ENCODE measurements around the gene RPL38. TPM values are rescaled to one million over a fixed set of nuclear protein-coding genes. Genes with fewer than 3 reads are reported as not detected.

Gene RPL38
- total RNA-seq, 4 donors from 2014 or later: 224 to 564 (median 403) TPM

DNA sequence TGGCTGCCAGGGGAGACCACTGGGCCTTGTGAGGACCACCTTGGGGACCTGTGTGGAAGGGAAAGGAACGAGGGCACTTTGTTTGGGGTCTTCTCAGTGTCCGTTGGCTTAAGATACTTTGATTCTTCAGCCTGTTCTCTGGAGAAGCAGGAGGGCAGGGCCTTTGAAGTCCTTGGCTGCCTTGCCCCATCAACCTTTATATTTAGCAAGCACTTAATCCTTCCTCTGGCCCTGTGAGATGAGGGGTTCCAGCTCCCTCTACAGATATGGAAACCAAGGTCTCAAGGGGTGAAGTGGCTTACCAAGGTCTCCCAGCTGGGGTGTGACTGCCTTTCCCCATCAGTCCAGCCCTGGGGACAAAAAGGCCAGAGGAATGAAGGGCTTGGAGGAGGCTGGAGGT, 38.4 kb downstream of the RPL38 start:
- Histone ChIP-seq H3K4me1 (peaks cover 0 to 28% (median 5%) of the 10 kb centered on the region in 3 donors), H3K9me3 (no peaks in the 10 kb centered on the region), H3K4me3 (no peak overlapping the region), H3K27me3 (no peaks in the 10 kb centered on the region), H3K36me3 (peaks cover 0 to 8% (median 0%) of the 10 kb centered on the region in 3 donors), H3K27ac (no peak overlapping the region)
- WGBS, 2 donors: 85 to 86% methylated on average over 1 to 2 of the region's 2 CpGs
- no peak for TF ChIP-seq POLR2A (IDR thresholded peaks at IDR 0.05)
- TF ChIP-seq, protein P1, sequence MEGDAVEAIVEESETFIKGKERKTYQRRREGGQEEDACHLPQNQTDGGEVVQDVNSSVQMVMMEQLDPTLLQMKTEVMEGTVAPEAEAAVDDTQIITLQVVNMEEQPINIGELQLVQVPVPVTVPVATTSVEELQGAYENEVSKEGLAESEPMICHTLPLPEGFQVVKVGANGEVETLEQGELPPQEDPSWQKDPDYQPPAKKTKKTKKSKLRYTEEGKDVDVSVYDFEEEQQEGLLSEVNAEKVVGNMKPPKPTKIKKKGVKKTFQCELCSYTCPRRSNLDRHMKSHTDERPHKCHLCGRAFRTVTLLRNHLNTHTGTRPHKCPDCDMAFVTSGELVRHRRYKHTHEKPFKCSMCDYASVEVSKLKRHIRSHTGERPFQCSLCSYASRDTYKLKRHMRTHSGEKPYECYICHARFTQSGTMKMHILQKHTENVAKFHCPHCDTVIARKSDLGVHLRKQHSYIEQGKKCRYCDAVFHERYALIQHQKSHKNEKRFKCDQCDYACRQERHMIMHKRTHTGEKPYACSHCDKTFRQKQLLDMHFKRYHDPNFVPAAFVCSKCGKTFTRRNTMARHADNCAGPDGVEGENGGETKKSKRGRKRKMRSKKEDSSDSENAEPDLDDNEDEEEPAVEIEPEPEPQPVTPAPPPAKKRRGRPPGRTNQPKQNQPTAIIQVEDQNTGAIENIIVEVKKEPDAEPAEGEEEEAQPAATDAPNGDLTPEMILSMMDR (IDR thresholded peaks at IDR 0.05): no peak
- intact Hi-C loops (cut with DNase I): no loop called here
- no peak for DNase-seq

DNA sequence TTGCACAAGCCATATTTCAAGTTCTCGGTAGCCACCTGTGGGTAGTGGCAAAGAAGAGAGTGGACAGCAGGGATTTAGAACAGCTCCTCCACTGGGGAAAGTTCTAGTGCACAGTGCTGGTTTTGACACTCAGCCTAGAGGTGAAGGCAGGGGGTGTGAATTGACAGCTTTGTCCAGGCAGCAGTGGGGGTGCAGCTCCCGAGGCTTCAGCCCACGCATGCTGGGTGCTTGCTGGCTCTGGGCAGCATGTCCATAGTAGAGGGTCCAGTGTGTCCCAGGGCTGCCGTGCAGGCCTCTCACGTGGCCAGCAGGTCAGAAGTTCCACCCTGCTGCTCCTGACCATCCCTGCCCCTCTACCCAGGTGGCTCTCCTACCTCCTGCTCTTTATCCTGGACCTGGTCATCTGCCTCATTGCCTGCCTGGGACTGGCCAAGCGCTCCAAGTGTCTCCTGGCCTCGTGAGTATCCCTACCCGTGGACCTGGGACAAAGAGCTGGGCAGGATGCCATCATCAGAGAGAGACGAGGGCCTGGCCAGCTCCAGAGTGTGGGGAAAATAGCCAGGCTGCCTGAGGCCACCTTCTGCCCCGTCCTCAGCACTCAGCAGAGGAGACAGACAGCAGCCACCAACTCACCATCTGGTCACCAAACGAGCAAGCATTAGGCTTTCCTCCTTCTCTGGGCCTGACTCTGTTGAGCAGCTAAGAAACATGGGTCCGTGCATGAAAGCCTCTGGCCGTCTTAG, 39.7 kb downstream of the RPL38 start:
- TF ChIP-seq, protein P1 (IDR thresholded peaks at IDR 0.05): no peak
- TF ChIP-seq POLR2A (IDR thresholded peaks at IDR 0.05): no peak
- Histone ChIP-seq H3K27me3 (no peaks in the 10 kb centered on the region), H3K9me3 (no peaks in the 10 kb centered on the region), H3K4me1 (peaks cover 0 to 28% (median 5%) of the 10 kb centered on the region in 3 donors), H3K4me3 (no peak overlapping the region), H3K27ac (no peak overlapping the region), H3K36me3 (no peaks in the 10 kb centered on the region)
- no peak for DNase-seq
- WGBS, 2 donors: 85 to 93% methylated on average over 5 to 6 of the region's 13 CpGs
- intact Hi-C loops (cut with DNase I): no loop called here

DNA sequence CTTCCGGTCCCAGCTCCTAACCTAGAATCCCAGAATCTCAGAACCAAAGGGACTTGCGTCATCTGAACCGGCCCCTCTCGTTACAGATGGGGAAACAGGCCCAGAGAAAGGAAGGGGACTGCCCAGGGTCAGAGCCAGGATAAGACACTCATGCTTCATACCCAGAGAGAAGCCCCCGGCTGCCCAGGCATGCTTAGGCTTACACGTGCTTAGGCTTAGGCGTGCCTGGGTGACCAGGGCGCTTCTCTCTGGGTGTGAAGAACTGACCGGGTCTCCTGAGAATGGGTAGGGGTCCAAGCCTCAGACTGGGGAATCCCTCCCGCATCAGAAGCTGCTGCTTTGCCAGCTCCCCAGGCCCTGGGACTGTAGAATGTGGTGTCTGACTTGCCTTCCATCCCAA, 40.6 kb downstream of the RPL38 start:
- no peak for TF ChIP-seq POLR2A (IDR thresholded peaks at IDR 0.05)
- TF ChIP-seq, protein P1 (IDR thresholded peaks at IDR 0.05): no peak
- Histone ChIP-seq H3K4me1 (peaks cover 0 to 28% (median 5%) of the 10 kb centered on the region in 3 donors), H3K4me3 (no peak overlapping the region), H3K9me3 (no peaks in the 10 kb centered on the region), H3K27ac (no peak overlapping the region), H3K36me3 (no peaks in the 10 kb centered on the region), H3K27me3 (no peaks in the 10 kb centered on the region)
- intact Hi-C loops (cut with DNase I): no loop called here
- DNase-seq: no peak
- WGBS, 2 donors: 89 to 100% methylated on average over 1 to 4 of the region's 10 CpGs

DNA sequence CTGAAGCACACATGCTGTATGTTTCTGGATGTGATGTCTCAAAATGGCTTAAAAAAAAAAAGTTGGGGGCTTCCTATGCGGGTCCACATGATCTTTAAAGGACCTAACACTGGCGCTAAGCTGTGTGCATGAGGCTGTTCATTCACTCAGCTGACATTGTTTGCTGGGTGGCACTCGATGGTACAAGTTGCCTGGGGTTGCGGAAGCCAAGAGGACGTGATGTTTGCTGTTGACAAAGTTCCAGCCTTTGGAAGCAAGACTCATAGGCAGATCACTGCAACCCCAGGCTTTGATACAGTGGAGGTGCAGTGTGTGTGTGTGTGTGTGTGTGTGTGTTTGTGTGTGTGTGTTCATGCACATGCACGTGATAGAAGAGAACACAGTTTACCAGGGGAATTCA, 41.1 kb downstream of the RPL38 start:
- H3K27me3 ChIP-seq: no peaks in the 10 kb centered on the region
- intact Hi-C loops (cut with DNase I): no loop called here
- H3K36me3 ChIP-seq: no peaks in the 10 kb centered on the region
- peaks cover 0 to 28% (median 5%) of the 10 kb centered on the region in 3 donors for H3K4me1 ChIP-seq
- H3K9me3 ChIP-seq: no peaks in the 10 kb centered on the region
- TF ChIP-seq, protein P1 (IDR thresholded peaks at IDR 0.05): no peak
- DNase-seq: no peak
- H3K27ac ChIP-seq: no peak overlapping the region
- WGBS, 2 donors: 54 to 69% methylated on average over 5 to 6 of the region's 6 CpGs
- no peak overlapping the region for H3K4me3 ChIP-seq

DNA sequence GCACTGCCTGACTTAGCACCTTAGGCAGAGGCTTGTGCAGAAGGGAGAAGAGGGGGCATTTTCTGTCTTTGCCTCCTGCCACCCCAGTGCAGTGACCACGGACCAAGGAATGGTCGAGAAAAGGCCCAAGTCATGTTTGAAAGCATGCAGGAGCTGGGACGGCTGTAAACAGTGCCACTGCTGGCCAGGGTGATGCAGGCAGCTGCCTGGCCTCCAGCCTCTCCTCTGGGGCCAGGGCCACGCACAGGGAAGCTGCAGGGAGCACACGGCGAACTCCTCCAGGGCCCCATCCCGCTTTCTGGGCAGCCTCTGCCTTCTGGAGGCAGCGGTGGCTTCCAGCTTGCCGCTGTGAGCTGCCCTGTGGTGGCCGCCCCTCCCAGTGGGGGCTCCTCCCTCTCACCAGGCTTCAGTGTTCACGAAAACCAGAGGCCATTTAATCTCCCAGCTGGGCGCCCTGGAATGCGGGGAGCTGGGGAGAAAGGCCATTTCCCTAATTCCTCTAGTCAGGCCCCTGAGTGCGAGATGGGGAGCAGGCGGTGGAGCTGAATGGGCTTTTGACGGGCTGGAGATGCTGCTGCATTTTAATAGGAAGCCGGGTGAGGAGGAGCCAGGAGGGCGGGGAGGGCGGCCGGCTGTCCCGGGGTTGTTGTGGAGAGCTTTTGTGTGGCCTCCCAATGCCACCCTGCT, 41.8 kb downstream of the RPL38 start:
- WGBS, 2 donors: 60 to 90% methylated on average over 2 to 8 of the region's 21 CpGs
- Histone ChIP-seq H3K4me1 (peaks cover 0 to 28% (median 5%) of the 10 kb centered on the region in 3 donors), H3K27me3 (no peaks in the 10 kb centered on the region), H3K9me3 (no peaks in the 10 kb centered on the region), H3K27ac (no peak overlapping the region), H3K36me3 (no peaks in the 10 kb centered on the region), H3K4me3 (no peak overlapping the region)
- DNase-seq: no peak
- intact Hi-C loops (cut with DNase I): no loop called here
- TF ChIP-seq, protein P1 (IDR thresholded peaks at IDR 0.05): no peak
- TF ChIP-seq POLR2A (IDR thresholded peaks at IDR 0.05): no peak

All from esophagus squamous epithelium (tissue), 5 donors.